ENCODE data around the gene RCC2.
"Not testable (repeated sequence)": the region's sequence is repeated elsewhere in the genome, so short reads cannot be mapped to it uniquely, and the experiment has no call there.

RCC2 gene

GRCh38 chr1:17458794-17459193 is 19.3 kb upstream of the RCC2 start:
- H3K4me1 ChIP-seq (ENCODE audit: insufficient read depth, poor library complexity, severe bottlenecking), result peaks cover 6% of the 10 kb centered on the region
- peak overlapping the region; percentile 82 for H3K27ac ChIP-seq (ENCODE audit: poor library complexity, severe bottlenecking)
- no peak for DNase-seq (ENCODE audit: low spot score)
- H3K27me3 ChIP-seq (ENCODE audit: insufficient read depth, poor library complexity, severe bottlenecking), result no peaks in the 10 kb centered on the region
- H3K9me3 ChIP-seq (ENCODE audit: severe bottlenecking), result no peaks in the 10 kb centered on the region
- H3K4me3 ChIP-seq (ENCODE audit: severe bottlenecking), result no peak overlapping the region
- H3K36me3 ChIP-seq (ENCODE audit: low read depth), result no peaks in the 10 kb centered on the region
- no peak for ATAC-seq (ENCODE audit: low read depth)
- TF ChIP-seq, protein P1, sequence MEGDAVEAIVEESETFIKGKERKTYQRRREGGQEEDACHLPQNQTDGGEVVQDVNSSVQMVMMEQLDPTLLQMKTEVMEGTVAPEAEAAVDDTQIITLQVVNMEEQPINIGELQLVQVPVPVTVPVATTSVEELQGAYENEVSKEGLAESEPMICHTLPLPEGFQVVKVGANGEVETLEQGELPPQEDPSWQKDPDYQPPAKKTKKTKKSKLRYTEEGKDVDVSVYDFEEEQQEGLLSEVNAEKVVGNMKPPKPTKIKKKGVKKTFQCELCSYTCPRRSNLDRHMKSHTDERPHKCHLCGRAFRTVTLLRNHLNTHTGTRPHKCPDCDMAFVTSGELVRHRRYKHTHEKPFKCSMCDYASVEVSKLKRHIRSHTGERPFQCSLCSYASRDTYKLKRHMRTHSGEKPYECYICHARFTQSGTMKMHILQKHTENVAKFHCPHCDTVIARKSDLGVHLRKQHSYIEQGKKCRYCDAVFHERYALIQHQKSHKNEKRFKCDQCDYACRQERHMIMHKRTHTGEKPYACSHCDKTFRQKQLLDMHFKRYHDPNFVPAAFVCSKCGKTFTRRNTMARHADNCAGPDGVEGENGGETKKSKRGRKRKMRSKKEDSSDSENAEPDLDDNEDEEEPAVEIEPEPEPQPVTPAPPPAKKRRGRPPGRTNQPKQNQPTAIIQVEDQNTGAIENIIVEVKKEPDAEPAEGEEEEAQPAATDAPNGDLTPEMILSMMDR (IDR thresholded peaks at IDR 0.05; ENCODE audit: poor library complexity, severe bottlenecking), result no peak

DNA sequence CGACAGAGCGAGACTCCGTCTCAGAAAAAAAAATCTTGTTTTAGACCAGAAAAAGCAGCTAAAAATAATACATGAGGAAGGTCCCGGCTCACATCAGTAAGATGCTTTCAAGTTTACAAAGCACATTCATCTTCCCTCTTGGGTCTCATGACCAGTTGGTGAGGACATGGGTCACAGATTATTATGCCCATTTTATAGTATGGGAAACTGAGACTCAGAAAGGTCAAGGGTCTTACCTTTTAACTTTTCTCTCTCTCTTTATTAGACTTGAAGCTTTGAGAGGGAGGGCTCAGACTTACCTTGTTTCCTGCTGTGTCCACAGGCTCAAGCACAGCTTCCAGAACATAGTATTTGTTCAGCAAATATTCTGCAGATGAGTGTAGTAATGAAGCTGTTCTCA is 13.2 kb upstream of the RCC2 start:
- H3K27ac ChIP-seq (ENCODE audit: poor library complexity, severe bottlenecking), result no peak overlapping the region
- H3K4me1 ChIP-seq (ENCODE audit: insufficient read depth, poor library complexity, severe bottlenecking), result no peaks in the 10 kb centered on the region
- H3K27me3 ChIP-seq (ENCODE audit: insufficient read depth, poor library complexity, severe bottlenecking), result no peaks in the 10 kb centered on the region
- DNase-seq (ENCODE audit: low spot score) (no peak), ATAC-seq (ENCODE audit: low read depth) (no peak)
- no peaks in the 10 kb centered on the region for H3K9me3 ChIP-seq (ENCODE audit: severe bottlenecking)
- H3K4me3 ChIP-seq (ENCODE audit: severe bottlenecking), result no peak overlapping the region
- H3K36me3 ChIP-seq (ENCODE audit: low read depth), result no peaks in the 10 kb centered on the region
- TF ChIP-seq, protein P1 (IDR thresholded peaks at IDR 0.05; ENCODE audit: poor library complexity, severe bottlenecking), result no peak

DNA sequence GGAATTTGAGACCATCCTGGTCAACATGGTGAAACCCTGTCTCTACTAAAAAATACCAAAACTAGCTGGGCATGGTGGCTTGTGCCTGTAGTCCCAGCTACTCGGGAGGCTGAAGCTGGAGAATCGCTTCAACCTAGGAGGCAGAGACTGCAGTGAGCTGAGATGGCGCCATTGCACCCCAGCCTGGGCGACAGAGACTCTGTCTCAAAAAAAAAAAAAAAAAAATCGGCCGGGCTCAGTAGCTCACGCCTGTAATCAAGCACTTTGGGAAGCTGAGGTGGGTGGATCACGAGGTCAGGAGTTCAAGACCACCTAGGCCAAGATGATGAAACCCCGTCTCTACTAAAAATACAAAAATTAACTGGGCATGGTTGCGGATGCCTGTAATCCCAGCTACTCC is 12.7 kb upstream of the RCC2 start:
- not testable (repeated sequence) for H3K27ac ChIP-seq (ENCODE audit: poor library complexity, severe bottlenecking); ATAC-seq (ENCODE audit: low read depth); H3K27me3 ChIP-seq (ENCODE audit: insufficient read depth, poor library complexity, severe bottlenecking); H3K4me3 ChIP-seq (ENCODE audit: severe bottlenecking); H3K36me3 ChIP-seq (ENCODE audit: low read depth); H3K4me1 ChIP-seq (ENCODE audit: insufficient read depth, poor library complexity, severe bottlenecking); DNase-seq (ENCODE audit: low spot score); H3K9me3 ChIP-seq (ENCODE audit: severe bottlenecking)

DNA sequence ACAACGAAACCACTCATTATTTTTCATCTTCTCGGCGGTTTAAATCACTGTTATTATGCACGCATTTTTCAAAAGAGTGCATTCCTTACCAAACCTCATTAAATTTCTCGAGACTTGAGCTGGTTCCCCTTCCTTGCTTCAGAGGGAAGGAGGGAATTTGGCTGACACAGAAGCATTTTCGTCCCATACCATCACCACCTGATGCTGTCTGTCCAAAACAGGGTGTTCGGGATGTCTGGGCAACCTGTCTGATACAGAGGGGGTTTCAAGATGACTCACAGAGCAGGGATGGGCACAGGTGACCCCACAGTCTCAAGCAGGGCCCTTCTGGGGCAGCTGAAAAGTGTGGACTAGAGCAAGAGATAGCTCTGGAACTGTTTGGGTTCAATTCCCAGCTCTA is 12.3 kb upstream of the RCC2 start:
- Histone ChIP-seq H3K27me3 (ENCODE audit: insufficient read depth, poor library complexity, severe bottlenecking) (no peaks in the 10 kb centered on the region), H3K4me1 (ENCODE audit: insufficient read depth, poor library complexity, severe bottlenecking) (no peaks in the 10 kb centered on the region), H3K36me3 (ENCODE audit: low read depth) (no peaks in the 10 kb centered on the region), H3K27ac (ENCODE audit: poor library complexity, severe bottlenecking) (no peak overlapping the region), H3K9me3 (ENCODE audit: severe bottlenecking) (no peaks in the 10 kb centered on the region), H3K4me3 (ENCODE audit: severe bottlenecking) (no peak overlapping the region)
- DNase-seq (ENCODE audit: low spot score), result no peak
- TF ChIP-seq, protein P1 (IDR thresholded peaks at IDR 0.05; ENCODE audit: poor library complexity, severe bottlenecking), result no peak
- no peak for ATAC-seq (ENCODE audit: low read depth)

DNA sequence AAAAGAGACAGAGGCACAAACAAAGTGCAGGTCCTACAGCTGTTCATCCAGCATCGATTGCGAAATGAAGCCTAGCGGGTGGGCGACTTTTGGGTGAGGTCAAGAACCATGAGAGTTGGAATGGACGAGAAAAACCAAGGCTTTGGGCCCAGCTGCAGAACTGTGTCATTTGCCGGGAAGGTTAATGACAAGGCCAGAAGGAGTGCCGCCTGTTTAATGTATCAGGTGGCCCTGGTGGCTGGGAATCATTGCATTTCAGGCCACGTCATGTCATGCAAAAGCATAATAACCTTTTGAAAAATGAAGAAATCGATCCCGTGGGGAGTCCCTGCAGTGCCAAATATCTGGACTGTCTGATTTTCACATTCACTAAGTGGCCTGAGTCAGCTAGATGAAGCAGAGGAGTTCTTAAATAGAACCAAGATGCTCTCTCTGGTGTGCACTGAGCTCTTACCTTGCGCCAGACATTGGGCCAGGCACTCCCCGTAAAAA is 8.1 kb upstream of the RCC2 start:
- no peak overlapping the region for H3K4me3 ChIP-seq (ENCODE audit: severe bottlenecking)
- DNase-seq (ENCODE audit: low spot score) (no peak), ATAC-seq (ENCODE audit: low read depth) (no peak)
- H3K27ac ChIP-seq (ENCODE audit: poor library complexity, severe bottlenecking), result no peak overlapping the region
- H3K36me3 ChIP-seq (ENCODE audit: low read depth), result no peaks in the 10 kb centered on the region
- TF ChIP-seq, protein P1 (IDR thresholded peaks at IDR 0.05; ENCODE audit: poor library complexity, severe bottlenecking), result no peak
- H3K4me1 ChIP-seq (ENCODE audit: insufficient read depth, poor library complexity, severe bottlenecking), result peaks cover 14% of the 10 kb centered on the region
- H3K9me3 ChIP-seq (ENCODE audit: severe bottlenecking), result no peaks in the 10 kb centered on the region
- H3K27me3 ChIP-seq (ENCODE audit: insufficient read depth, poor library complexity, severe bottlenecking), result no peaks in the 10 kb centered on the region
